Activated CD8-positive, alpha-beta T cell treated with anti-CD3 and anti-CD28 coated beads for 36 hours (primary cell): ENCODE measurements around the gene PPP1R1C. TPM values are rescaled to one million over a fixed set of nuclear protein-coding genes. Genes with fewer than 3 reads are reported as not detected.

Experiments used
- ATAC-seq: fragments of 200-7000 bp; cut with Tn5 transposase; one replicate; pipeline ENCODE4 v1.10.0; 2021; ENCODE audit warnings: mild to moderate bottlenecking, moderate library complexity
- CTCF ChIA-PET: fragments of 350-600 bp; sonication (Branson Sonifier 250); formaldehyde crosslinking; loops from one replicate; lab custom pipeline; 2021; ENCODE audit warnings: antibody characterized with exemption; lab: Charles Lee
- POLR2A ChIA-PET: fragments of 350-600 bp; sonication (Branson Sonifier 250); formaldehyde crosslinking; loops from one replicate; lab custom pipeline; 2021; ENCODE audit warnings: antibody characterized with exemption; lab: Charles Lee
- DNase-seq: peaks from one replicate; pipeline ENCODE4 v3.0.0-alpha.2; 2020
- H3K27ac Mint-ChIP-seq: one replicate; pipeline ENCODE4 v1.8.0; 2021; ENCODE audit warnings: mild to moderate bottlenecking, mixed read lengths
- H3K27me3 Mint-ChIP-seq: one replicate; pipeline ENCODE4 v1.8.0; 2021; ENCODE audit warnings: mixed read lengths
- H3K36me3 Mint-ChIP-seq: one replicate; pipeline ENCODE4 v1.8.0; 2021; ENCODE audit warnings: low read depth, mixed read lengths
- H3K4me1 Mint-ChIP-seq: one replicate; pipeline ENCODE4 v1.8.0; 2021; ENCODE audit warnings: low read depth, mixed read lengths
- H3K4me3 Mint-ChIP-seq: one replicate; pipeline ENCODE4 v1.8.0; 2021; ENCODE audit warnings: mild to moderate bottlenecking, moderate library complexity, mixed read lengths
- H3K9me3 Mint-ChIP-seq: one replicate; pipeline ENCODE4 v1.8.0; 2021; ENCODE audit warnings: mixed read lengths
- CTCF ChIP-seq: fragments of 200-600 bp; IDR thresholded peaks from one replicate; pipeline ENCODE4 v1.8.0; 2022; ENCODE audit warnings: antibody characterized with exemption, mild to moderate bottlenecking
- intact Hi-C: fragments of 100-400 bp; cut with micrococcal nuclease; formaldehyde crosslinking; loops from one replicate; pipeline ENCODE4 v1.10.0; 2022
- total RNA-seq, 2 experiments: library from RNA; stranded (reverse); gene quantifications; one replicate each; pipeline ENCODE4 v1.2.3, GENCODE V29; 2021

The PPP1R1C gene
- total RNA-seq, 2 experiments from 2014 or later = not detected

- Mint-ChIP-seq H3K4me1 (no peaks in the 10 kb centered on the region), H3K36me3 (no peaks in the 10 kb centered on the region), H3K27ac (no peak overlapping the region), H3K9me3 (no peaks in the 10 kb centered on the region), H3K4me3 (no peak overlapping the region), H3K27me3 (peaks cover 3% of the 10 kb centered on the region)
- ChIA-PET CTCF (no interaction called here), POLR2A (no interaction called here)
- no peak for DNase-seq
- no peak for TF ChIP-seq CTCF
- no peak for ATAC-seq
- intact Hi-C loops = no loop called here
These were observed 127.7 kb downstream of the PPP1R1C start for GRCh38 chr2:182113334-182113733.

- CTCF ChIA-PET = no interaction called here
- H3K36me3 Mint-ChIP-seq = no peaks in the 10 kb centered on the region
- peaks cover 3% of the 10 kb centered on the region for H3K27me3 Mint-ChIP-seq
- intact Hi-C loops = no loop called here
- H3K4me3 Mint-ChIP-seq = no peak overlapping the region
- DNase-seq (no peak), ATAC-seq (peak; percentile 37)
- no peak for TF ChIP-seq CTCF
- H3K4me1 Mint-ChIP-seq = no peaks in the 10 kb centered on the region
- POLR2A ChIA-PET = no interaction called here
- no peaks in the 10 kb centered on the region for H3K9me3 Mint-ChIP-seq
- no peak overlapping the region for H3K27ac Mint-ChIP-seq
These were observed 129.6 kb downstream of the PPP1R1C start for GRCh38 chr2:182115258-182115657.

- peaks cover 3% of the 10 kb centered on the region for H3K27me3 Mint-ChIP-seq
- intact Hi-C loops = no loop called here
These were observed 131.1 kb downstream of the PPP1R1C start for GRCh38 chr2:182116774-182117173.

GRCh38 chr2:182117196-182117595 is 131.5 kb downstream of the PPP1R1C start:
- no peak overlapping the region for H3K4me3 Mint-ChIP-seq
- H3K36me3 Mint-ChIP-seq = no peaks in the 10 kb centered on the region
- ChIA-PET POLR2A (no interaction called here), CTCF (no interaction called here)
- DNase-seq (no peak), ATAC-seq (no peak)
- intact Hi-C loops = no loop called here
- no peak for TF ChIP-seq CTCF
- H3K27ac Mint-ChIP-seq = no peak overlapping the region
- peaks cover 2% of the 10 kb centered on the region for H3K27me3 Mint-ChIP-seq
- no peaks in the 10 kb centered on the region for H3K4me1 Mint-ChIP-seq
- no peaks in the 10 kb centered on the region for H3K9me3 Mint-ChIP-seq

More at GRCh38 chr2:182116774-182117173, 131.1 kb downstream of the PPP1R1C start:
- H3K36me3 Mint-ChIP-seq = no peaks in the 10 kb centered on the region
- POLR2A ChIA-PET = no interaction called here
- ATAC-seq (no peak), DNase-seq (no peak)
- H3K4me3 Mint-ChIP-seq = no peak overlapping the region
- no peaks in the 10 kb centered on the region for H3K4me1 Mint-ChIP-seq
- no peaks in the 10 kb centered on the region for H3K9me3 Mint-ChIP-seq
- CTCF ChIA-PET = no interaction called here
- no peak for TF ChIP-seq CTCF
- no peak overlapping the region for H3K27ac Mint-ChIP-seq

- no peaks in the 10 kb centered on the region for H3K27me3 Mint-ChIP-seq
- intact Hi-C loops = no loop called here
- no peak for DNase-seq
- POLR2A ChIA-PET = no interaction called here
- H3K4me3 Mint-ChIP-seq = no peak overlapping the region
- CTCF ChIA-PET = no interaction called here
- no peak for ATAC-seq
- TF ChIP-seq CTCF = no peak
- H3K36me3 Mint-ChIP-seq = no peaks in the 10 kb centered on the region
- no peaks in the 10 kb centered on the region for H3K4me1 Mint-ChIP-seq
- H3K9me3 Mint-ChIP-seq = peaks cover 4% of the 10 kb centered on the region
- no peak overlapping the region for H3K27ac Mint-ChIP-seq
These were observed 143.4 kb downstream of the PPP1R1C start for GRCh38 chr2:182128821-182129707.
